ENCODE results near the gene RTKN. TPM values are rescaled to one million over a fixed set of nuclear protein-coding genes. Genes with fewer than 3 reads are reported as not detected.

RTKN gene
- total and polyA plus RNA-seq, 2 of the 13 experiments (the other 11 are each of a cell fraction or from before 2014, with no cell fraction given): 159 to 166 TPM

DNA sequence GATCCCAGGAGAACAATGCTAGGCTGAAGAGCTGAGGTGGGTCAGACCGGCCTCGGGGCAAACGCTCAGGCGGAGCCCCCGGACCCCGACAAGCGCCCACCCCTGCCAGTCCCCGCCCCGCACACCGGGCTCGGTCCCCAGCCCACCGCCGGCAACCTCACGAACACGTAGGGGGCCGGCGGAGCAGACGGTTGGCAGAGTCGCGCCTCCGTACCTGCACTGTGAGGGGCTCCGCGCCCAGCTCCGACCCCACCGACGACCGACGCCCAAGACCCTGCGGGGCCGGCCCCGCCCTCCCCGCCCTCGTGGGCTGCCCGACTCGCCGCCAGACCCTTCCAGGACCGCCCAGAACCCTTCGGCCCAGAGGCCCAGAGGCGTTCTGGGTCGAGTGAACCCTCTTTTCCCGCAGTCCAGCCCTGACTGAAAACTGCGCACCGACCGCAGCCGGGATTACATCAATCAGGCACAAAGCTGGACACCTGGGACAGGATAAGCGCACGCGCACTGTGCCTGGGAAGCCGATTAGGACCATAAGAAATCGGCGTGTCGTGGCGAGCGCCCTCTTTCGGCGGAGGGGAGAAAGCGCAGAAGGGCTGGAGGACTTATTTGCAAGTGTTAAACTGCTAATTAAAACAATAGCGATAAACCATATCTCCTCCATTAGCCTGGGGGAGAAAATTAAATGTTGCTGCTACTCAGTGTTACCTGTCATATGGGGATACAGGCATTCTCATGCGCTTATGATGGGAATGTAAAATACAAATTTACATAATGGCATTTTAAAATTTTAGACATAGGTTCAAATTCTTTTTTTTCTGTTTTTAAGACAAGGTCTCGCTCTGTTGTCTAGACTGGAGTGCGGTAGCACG is 49.9 kb downstream of the RTKN start (continued):
- TF ChIP-seq, protein P1, sequence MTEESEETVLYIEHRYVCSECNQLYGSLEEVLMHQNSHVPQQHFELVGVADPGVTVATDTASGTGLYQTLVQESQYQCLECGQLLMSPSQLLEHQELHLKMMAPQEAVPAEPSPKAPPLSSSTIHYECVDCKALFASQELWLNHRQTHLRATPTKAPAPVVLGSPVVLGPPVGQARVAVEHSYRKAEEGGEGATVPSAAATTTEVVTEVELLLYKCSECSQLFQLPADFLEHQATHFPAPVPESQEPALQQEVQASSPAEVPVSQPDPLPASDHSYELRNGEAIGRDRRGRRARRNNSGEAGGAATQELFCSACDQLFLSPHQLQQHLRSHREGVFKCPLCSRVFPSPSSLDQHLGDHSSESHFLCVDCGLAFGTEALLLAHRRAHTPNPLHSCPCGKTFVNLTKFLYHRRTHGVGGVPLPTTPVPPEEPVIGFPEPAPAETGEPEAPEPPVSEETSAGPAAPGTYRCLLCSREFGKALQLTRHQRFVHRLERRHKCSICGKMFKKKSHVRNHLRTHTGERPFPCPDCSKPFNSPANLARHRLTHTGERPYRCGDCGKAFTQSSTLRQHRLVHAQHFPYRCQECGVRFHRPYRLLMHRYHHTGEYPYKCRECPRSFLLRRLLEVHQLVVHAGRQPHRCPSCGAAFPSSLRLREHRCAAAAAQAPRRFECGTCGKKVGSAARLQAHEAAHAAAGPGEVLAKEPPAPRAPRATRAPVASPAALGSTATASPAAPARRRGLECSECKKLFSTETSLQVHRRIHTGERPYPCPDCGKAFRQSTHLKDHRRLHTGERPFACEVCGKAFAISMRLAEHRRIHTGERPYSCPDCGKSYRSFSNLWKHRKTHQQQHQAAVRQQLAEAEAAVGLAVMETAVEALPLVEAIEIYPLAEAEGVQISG (CRISPR knock-in tag; IDR thresholded peaks at IDR 0.05): peak; percentile 92
- TF ChIP-seq ZNF550 (CRISPR knock-in tag; IDR thresholded peaks at IDR 0.05; ENCODE audit: borderline replicate concordance) (0 out of 2 replicates have a peak, but pooled peaks have one; percentile 34), SCMH1 (CRISPR knock-in tag; IDR thresholded peaks at IDR 0.05; ENCODE audit: borderline replicate concordance) (no peak), MZF1 (CRISPR knock-in tag; IDR thresholded peaks at IDR 0.05; ENCODE audit: borderline replicate concordance) (0 out of 2 replicates have a peak, but pooled peaks have one; percentile 41), ZNF562 (CRISPR knock-in tag; IDR thresholded peaks at IDR 0.05; ENCODE audit: borderline replicate concordance) (no peak), PAWR (CRISPR knock-in tag; IDR thresholded peaks at IDR 0.05; ENCODE audit: borderline replicate concordance) (no peak), MXD3 (CRISPR knock-in tag; IDR thresholded peaks at IDR 0.05) (peak; percentile 64; the same call in 1 of the 2 replicates), USF2 (IDR thresholded peaks at IDR 0.05; ENCODE audit: low read depth, low read length) (no peak), USF2 (CRISPR knock-in tag; IDR thresholded peaks at IDR 0.05; ENCODE audit: borderline replicate concordance) (no peak), ZNF382 (CRISPR knock-in tag; IDR thresholded peaks at IDR 0.05; ENCODE audit: borderline replicate concordance) (no peak), ARID3A (IDR thresholded peaks at IDR 0.05; ENCODE audit: low read depth, low read length) (peak; percentile 91), PHF21A (CRISPR knock-in tag; IDR thresholded peaks at IDR 0.05) (peak; percentile 34; the same call in 1 of the 2 replicates), ZNF724P (CRISPR knock-in tag; IDR thresholded peaks at IDR 0.05; ENCODE audit: borderline replicate concordance) (no peak; the same call in 1 of the 2 replicates), NFKBIZ (CRISPR knock-in tag; IDR thresholded peaks at IDR 0.05) (0 out of 2 replicates have a peak, but pooled peaks have one; percentile 11), SRF (IDR thresholded peaks at IDR 0.05; ENCODE audit: low read depth, low read length) (no peak), HDAC1 (CRISPR knock-in tag; IDR thresholded peaks at IDR 0.05) (peak; percentile 69), ZNF251 (CRISPR knock-in tag; IDR thresholded peaks at IDR 0.05) (no peak), TSC22D2 (CRISPR knock-in tag; IDR thresholded peaks at IDR 0.05; ENCODE audit: borderline replicate concordance) (0 out of 2 replicates have a peak, but pooled peaks have one; percentile 66), FIP1L1 (IDR thresholded peaks at IDR 0.05; ENCODE audit: borderline replicate concordance, insufficient read depth, low read depth, low read length) (no peak), ARHGAP35 (CRISPR knock-in tag; IDR thresholded peaks at IDR 0.05; ENCODE audit: borderline replicate concordance) (peak; percentile 16; the same call in 1 of the 2 replicates), MAFK (conservative IDR thresholded peaks at IDR 0.05 in 1 of 2, IDR thresholded peaks at IDR 0.05 in 1 of 2; ENCODE audit: low read length in 2 of 2) (no peak)
